Motor neuron (in vitro differentiated cells): Measurements from ENCODE around the gene AK1. TPM values are rescaled to one million over a fixed set of nuclear protein-coding genes. Genes with fewer than 3 reads are reported as not detected.
A peak's percentile ranks its signal among the peaks of the same experiment; 100 is the strongest.
"Not testable (repeated sequence)": the region's sequence is repeated elsewhere in the genome, so short reads cannot be mapped to it uniquely, and the experiment has no call there.

Experiments
- ATAC-seq, 8 experiments: fragments of 200-7000 bp; cut with Tn5 transposase; replicated peaks in 6 of 8; 2 replicates each; pipeline ENCODE4 v1.8.0; 2021; ENCODE audit warnings: mild to moderate bottlenecking in 8 of 8, moderate library complexity in 8 of 8
- H3K27ac ChIP-seq, 2 donors: fragments of 250-450 bp; sonication (Bioruptor Pico); 2 replicates each; pipeline ENCODE4 v1.9.0; 2021; ENCODE audit warnings: antibody characterized with exemption in 2 of 2, mild to moderate bottlenecking in 2 of 2, moderate library complexity in 1 of 2
- H3K4me1 ChIP-seq, 2 donors: fragments of 250-450 bp; sonication (Bioruptor Pico); replicated peaks in 1 of 2; 2 replicates each; pipeline ENCODE4 v1.6.1; 2021; ENCODE audit warnings: antibody characterized with exemption in 2 of 2, mild to moderate bottlenecking in 2 of 2, moderate library complexity in 1 of 2
- H3K4me3 ChIP-seq, 5 donors: fragments of 250-450 bp; sonication (Bioruptor Pico); 2 replicates each; pipeline ENCODE4 v1.9.0; 2021; ENCODE audit warnings: antibody characterized with exemption in 5 of 5, mild to moderate bottlenecking in 5 of 5, moderate library complexity in 4 of 5
- WGBS, 10 experiments: fragments of 450-650 bp; shearing (Covaris generic); methylation state at CpG; one replicate each; pipeline ENCODE4 v1.0.0; 2022; 5-methylcytosine and 5-hydroxymethylcytosine counted together
- in situ Hi-C, 9 experiments: fragments of 400-800 bp; cut with MboI; loops; one replicate each; pipeline ENCODE4 v1.15.0; 2021; ENCODE audit warnings: low sequenced_read_pairs in 9 of 9, low pct_unique_long_range_greater_than_20kb in 2 of 9; ENCODE audit not compliant: unreplicated experiment in 9 of 9
- total RNA-seq, 8 experiments: library from RNA; unstranded; fragments of 300-600 nt; gene quantifications; 2 replicates each; pipeline versions ENCODE4 v1.2.3 to v1.2.4, GENCODE V29; 2022

The AK1 gene
- total RNA-seq, 8 experiments from 2014 or later: 27.8 to 238 (median 47.0) TPM

GRCh38 chr9:127890053-127890452 is 12.6 kb upstream of the AK1 start:
- WGBS, 10 experiments: 80 to 100% (median 100%) methylated on average over 1 to 3 of the region's 3 CpGs; no CpG with 5 or more reads in 2 of the 10 experiments
- no peak overlapping the region for H3K4me3 ChIP-seq
- H3K4me1 ChIP-seq: peaks cover 0 to 4% of the 10 kb centered on the region in 2 donors
- in situ Hi-C loops: no loop called here
- peak in 1 of 8 experiments; percentile 3 for ATAC-seq
- no peak overlapping the region for H3K27ac ChIP-seq

- WGBS, 10 experiments: 20 to 86% (median 70%) methylated on average over 1 of the region's 2 CpGs; no CpG with 5 or more reads in 6 of the 10 experiments
- H3K4me1 ChIP-seq: peaks cover 0 to 4% of the 10 kb centered on the region in 2 donors
- no peak overlapping the region for H3K4me3 ChIP-seq
- peak in 4 of 8 experiments; percentile 6 to 51 (median 39) for ATAC-seq
- in situ Hi-C loops: no loop called here
- H3K27ac ChIP-seq: no peak overlapping the region
These were observed 10.3 kb upstream of the AK1 start for GRCh38 chr9:127887792-127888191.

- H3K27ac ChIP-seq: no peak overlapping the region
- in situ Hi-C loops: no loop called here
- WGBS, 10 experiments: 94 to 100% (median 100%) methylated on average over 2 to 12 of the region's 18 CpGs; no CpG with 5 or more reads in 3 of the 10 experiments
- ATAC-seq: peak in 1 of 8 experiments; percentile 29
- peaks cover 0 to 4% of the 10 kb centered on the region in 2 donors for H3K4me1 ChIP-seq
- no peak overlapping the region for H3K4me3 ChIP-seq
These were observed 9.0 kb upstream of the AK1 start for GRCh38 chr9:127886401-127886972.

GRCh38 chr9:127885508-127886281 is 8.2 kb upstream of the AK1 start:
- Histone ChIP-seq H3K4me1 (peaks cover 0 to 4% of the 10 kb centered on the region in 2 donors), H3K4me3 (no peak overlapping the region), H3K27ac (no peak overlapping the region)
- ATAC-seq: no peak
- 40 to 100% (median 82%) methylated on average over 1 to 8 of the region's 13 CpGs; no CpG with 5 or more reads in 4 of the 10 experiments for WGBS, 10 experiments
- in situ Hi-C loops: no loop called here

- in situ Hi-C loops: no loop called here
- WGBS, 10 experiments: 80 to 95% (median 91%) methylated on average over 2 to 4 of the region's 15 CpGs; no CpG with 5 or more reads in 6 of the 10 experiments
- Histone ChIP-seq H3K4me1 (peaks cover 0 to 4% of the 10 kb centered on the region in 2 donors), H3K4me3 (no peak overlapping the region), H3K27ac (no peak overlapping the region)
- peak in 2 of 8 experiments; percentile 7 to 14 for ATAC-seq
These were observed 7.6 kb upstream of the AK1 start for GRCh38 chr9:127884976-127885490.

- in situ Hi-C loops: no loop called here
- Histone ChIP-seq H3K4me3 (no peak overlapping the region), H3K4me1 (peaks cover 0 to 4% of the 10 kb centered on the region in 2 donors), H3K27ac (no peak overlapping the region)
- peak in 6 of 8 experiments; percentile 11 to 85 (median 62) for ATAC-seq
- WGBS, 10 experiments: 79 to 96% (median 83%) methylated on average over 2 to 5 of the region's 11 CpGs; no CpG with 5 or more reads in 4 of the 10 experiments
These were observed 7.0 kb upstream of the AK1 start for GRCh38 chr9:127884427-127884911.

- 40 to 100% (median 93%) methylated on average over 1 to 6 of the region's 7 CpGs; no CpG with 5 or more reads in 5 of the 10 experiments for WGBS, 10 experiments
- peaks cover 0 to 4% of the 10 kb centered on the region in 2 donors for H3K4me1 ChIP-seq
- H3K27ac ChIP-seq: no peak overlapping the region
- H3K4me3 ChIP-seq: no peak overlapping the region
- ATAC-seq: no peak
- in situ Hi-C loops: no loop called here
These were observed 6.5 kb upstream of the AK1 start for GRCh38 chr9:127883959-127884358.

GRCh38 chr9:127881715-127882114 is 4.2 kb upstream of the AK1 start:
- H3K4me3 ChIP-seq, in situ Hi-C loops, H3K27ac ChIP-seq, ATAC-seq: not testable (repeated sequence)
- 80 to 100% (median 95%) methylated on average over 1 to 3 of the region's 3 CpGs; no CpG with 5 or more reads in 2 of the 10 experiments for WGBS, 10 experiments
- H3K4me1 ChIP-seq: peaks cover 9 to 16% of the 10 kb centered on the region in 2 donors

GRCh38 chr9:127880143-127880542 is 2.7 kb upstream of the AK1 start:
- no peak for ATAC-seq
- Histone ChIP-seq H3K4me1 (peaks cover 19 to 31% of the 10 kb centered on the region in 2 donors), H3K4me3 (no peak overlapping the region), H3K27ac (no peak overlapping the region)
- WGBS, 10 experiments: 54 to 100% (median 75%) methylated on average over 1 to 8 of the region's 8 CpGs; no CpG with 5 or more reads in 1 of the 10 experiments
- in situ Hi-C loops: no loop called here

- no peak for ATAC-seq
- no peak overlapping the region for H3K27ac ChIP-seq
- 68 to 100% (median 85%) methylated on average over 1 to 6 of the region's 8 CpGs; no CpG with 5 or more reads in 6 of the 10 experiments for whole genome bisulfite sequencing, 10 experiments
- in situ Hi-C loops: no loop called here
- no peak overlapping the region for H3K4me3 ChIP-seq
- H3K4me1 ChIP-seq: peaks cover 21 to 40% of the 10 kb centered on the region in 2 donors
These were observed 1.3 kb upstream of the AK1 start for GRCh38 chr9:127878652-127879390.

GRCh38 chr9:127878001-127878651 is 651 bp upstream of the AK1 start:
- in situ Hi-C loops: no loop called here
- peak overlapping the region; percentile 35 to 62 (median 40) for H3K4me3 ChIP-seq
- H3K4me1 ChIP-seq: peaks cover 28 to 47% of the 10 kb centered on the region in 2 donors
- ATAC-seq: peak in 7 of 8 experiments; percentile 0 to 13 (median 3)
- H3K27ac ChIP-seq: peak overlapping the region; percentile 40 to 78
- 0 to 76% (median 72%) methylated on average over 2 to 9 of the region's 18 CpGs; no CpG with 5 or more reads in 7 of the 10 experiments for WGBS, 10 experiments
